Neuronal stem cell (in vitro differentiated cells): Measurements from ENCODE around the gene CTXN2.

Experiments
- DNase-seq: peaks from one replicate; pipeline ENCODE4 v3.0.0-alpha.2; 2013; ENCODE audit warnings: low spot score
- H2AFZ ChIP-seq: one replicate; pipeline ENCODE4 v1.6.1; 2013; ENCODE audit warnings: mild to moderate bottlenecking, low read length, inconsistent platforms
- H2AK5ac ChIP-seq: 2 replicates; pipeline ENCODE4 v1.6.1; 2013; ENCODE audit warnings: low read depth, mild to moderate bottlenecking, inconsistent platforms, low read length, moderate library complexity, mixed read lengths
- H2BK120ac ChIP-seq: 2 replicates; pipeline ENCODE4 v1.6.1; 2013; ENCODE audit warnings: low read depth, mild to moderate bottlenecking, inconsistent platforms, low read length, moderate library complexity, mixed read lengths
- H2BK12ac ChIP-seq: one replicate; pipeline ENCODE4 v1.6.1; 2013; ENCODE audit warnings: low read length, inconsistent platforms
- H2BK15ac ChIP-seq: 2 replicates; pipeline ENCODE4 v1.6.1; 2013; ENCODE audit warnings: mild to moderate bottlenecking, low read length, inconsistent platforms, mixed read lengths
- H2BK5ac ChIP-seq: one replicate; pipeline ENCODE4 v1.6.1; 2013; ENCODE audit warnings: inconsistent platforms, mild to moderate bottlenecking, low read length, moderate library complexity
- H3K14ac ChIP-seq: one replicate; pipeline ENCODE4 v1.6.1; 2013; ENCODE audit warnings: low read length, inconsistent platforms
- H3K18ac ChIP-seq: 2 replicates; pipeline ENCODE4 v1.6.1; 2013; ENCODE audit warnings: low read length, inconsistent platforms
- H3K23ac ChIP-seq: 2 replicates; pipeline ENCODE4 v1.6.1; 2013; ENCODE audit warnings: low read depth, mild to moderate bottlenecking, mixed read lengths, low read length, inconsistent platforms; ENCODE audit not compliant: poor library complexity
- H3K27ac ChIP-seq: replicated peaks from 3 replicates; pipeline ENCODE4 v1.5.1; 2013; ENCODE audit warnings: low read length, inconsistent platforms
- H3K27me3 ChIP-seq, 3 experiments: 2 replicates each; pipeline ENCODE4 v1.6.1; 2013; ENCODE audit warnings: low read length in 3 of 3, mild to moderate bottlenecking in 2 of 3, inconsistent platforms in 1 of 3, low read depth in 1 of 3, mixed read lengths in 1 of 3, moderate library complexity in 1 of 3; ENCODE audit not compliant: control insufficient read depth in 3 of 3, insufficient read depth in 3 of 3
- H3K36me3 ChIP-seq, 2 donors: replicated peaks in 1 of 2; 2 replicates each; pipeline ENCODE4 v1.6.1; 2013; ENCODE audit warnings: low read length in 2 of 2; ENCODE audit not compliant: control insufficient read depth in 2 of 2, insufficient read depth in 2 of 2
- H3K4ac ChIP-seq: 2 replicates; pipeline ENCODE4 v1.6.1; 2013; ENCODE audit warnings: inconsistent platforms, mild to moderate bottlenecking, low read length, moderate library complexity
- H3K4me1 ChIP-seq, 2 donors: 1 replicate in 1 of 2; 2 replicates in 1 of 2; pipeline ENCODE4 v1.6.1; 2013; ENCODE audit warnings: low read length in 2 of 2, low read depth in 1 of 2; ENCODE audit not compliant: control insufficient read depth in 2 of 2, insufficient read depth in 1 of 2
- H3K4me2 ChIP-seq: one replicate; pipeline ENCODE4 v1.6.1; 2013; ENCODE audit warnings: mild to moderate bottlenecking, low read length, inconsistent platforms; ENCODE audit not compliant: insufficient read depth, poor library complexity, severe bottlenecking
- H3K4me3 ChIP-seq, 2 donors: 2 replicates each; pipeline ENCODE4 v1.5.1; 2013; ENCODE audit warnings: low read length in 2 of 2, mild to moderate bottlenecking in 2 of 2, inconsistent platforms in 1 of 2, moderate library complexity in 1 of 2
- H3K79me1 ChIP-seq: one replicate; pipeline ENCODE4 v1.6.1; 2013; ENCODE audit warnings: low read depth, mild to moderate bottlenecking, inconsistent platforms, low read length, moderate library complexity
- H3K9ac ChIP-seq: one replicate; pipeline ENCODE4 v1.6.1; 2013; ENCODE audit warnings: mild to moderate bottlenecking, low read depth, low read length, inconsistent platforms; ENCODE audit not compliant: poor library complexity
- H3K9me3 ChIP-seq, 2 donors: replicated peaks in 1 of 2; 2 replicates each; pipeline versions ENCODE3 to v1.6.1; 2013; ENCODE audit warnings: low read length in 2 of 2, mild to moderate bottlenecking in 2 of 2, inconsistent platforms in 1 of 2, low read depth in 1 of 2, mixed read lengths in 1 of 2, moderate library complexity in 1 of 2; ENCODE audit not compliant: control insufficient read depth in 2 of 2, insufficient read depth in 1 of 2
- H4K8ac ChIP-seq: one replicate; pipeline ENCODE4 v1.6.1; 2013; ENCODE audit warnings: low read depth, mild to moderate bottlenecking, inconsistent platforms, low read length, moderate library complexity
- H4K91ac ChIP-seq: one replicate; pipeline ENCODE4 v1.6.1; 2013; ENCODE audit warnings: low read length, low read depth, mild to moderate bottlenecking, inconsistent platforms; ENCODE audit not compliant: poor library complexity
- WGBS, 2 donors: extraction: QIAGEN DNeasy Blood & Tissue Kit; methylation state at CpG; one replicate each; pipeline ENCODE4 v1.1.7; 2013; ENCODE audit warnings: missing lambda C conversion rate in 2 of 2, mixed read lengths in 1 of 2; ENCODE audit not compliant: insufficient read length in 2 of 2, insufficient replicate concordance in 1 of 2; ENCODE audit errors: extremely low coverage in 2 of 2; 5-methylcytosine and 5-hydroxymethylcytosine counted together

CTXN2 gene

DNA sequence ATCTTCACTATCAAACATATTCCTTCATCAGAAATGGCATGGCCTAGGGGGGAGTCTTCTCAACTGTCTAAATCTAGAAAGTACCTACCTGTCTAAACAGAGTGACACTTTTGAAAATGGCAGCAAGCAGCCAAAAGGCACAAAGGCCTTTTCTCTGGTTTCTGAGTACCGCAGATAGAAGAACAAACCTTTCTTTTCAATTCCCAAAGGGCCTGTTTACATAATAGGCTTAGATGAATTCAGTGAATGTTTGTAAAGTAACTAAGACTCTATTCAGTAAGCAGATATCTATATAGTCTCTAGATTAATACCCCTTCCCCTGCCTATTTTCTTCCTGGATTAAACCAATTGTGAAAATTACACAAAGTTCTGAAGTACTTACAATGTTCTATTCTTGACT is 20.5 kb upstream of the CTXN2 start:
- no peak overlapping the region for H3K27ac ChIP-seq
- H3K9me3 ChIP-seq = peaks cover 0 to 28% of the 10 kb centered on the region in 2 donors
- no peak overlapping the region for H4K8ac ChIP-seq
- no peak overlapping the region for H2AFZ ChIP-seq
- no CpG with 5 or more reads among the region's 1 CpG for WGBS, 2 donors
- H3K27me3 ChIP-seq = no peaks in the 10 kb centered on the region
- H3K14ac ChIP-seq = no peak overlapping the region
- no peak overlapping the region for H2AK5ac ChIP-seq
- peaks cover 0 to 1% of the 10 kb centered on the region in 2 donors for H3K4me1 ChIP-seq
- H2BK120ac ChIP-seq = no peak overlapping the region
- DNase-seq = no peak
- H3K79me1 ChIP-seq = no peaks in the 10 kb centered on the region
- H3K23ac ChIP-seq = no peak overlapping the region
- H3K4me2 ChIP-seq = no peak overlapping the region
- no peak overlapping the region for H4K91ac ChIP-seq
- peaks cover 1 to 50% of the 10 kb centered on the region in 2 donors for H3K36me3 ChIP-seq
- H3K18ac ChIP-seq = no peak overlapping the region
- no peak overlapping the region for H2BK5ac ChIP-seq
- no peak overlapping the region for H2BK12ac ChIP-seq
- no peak overlapping the region for H3K9ac ChIP-seq
- no peak overlapping the region for H2BK15ac ChIP-seq
- no peak overlapping the region for H3K4me3 ChIP-seq
- H3K4ac ChIP-seq = no peak overlapping the region

DNA sequence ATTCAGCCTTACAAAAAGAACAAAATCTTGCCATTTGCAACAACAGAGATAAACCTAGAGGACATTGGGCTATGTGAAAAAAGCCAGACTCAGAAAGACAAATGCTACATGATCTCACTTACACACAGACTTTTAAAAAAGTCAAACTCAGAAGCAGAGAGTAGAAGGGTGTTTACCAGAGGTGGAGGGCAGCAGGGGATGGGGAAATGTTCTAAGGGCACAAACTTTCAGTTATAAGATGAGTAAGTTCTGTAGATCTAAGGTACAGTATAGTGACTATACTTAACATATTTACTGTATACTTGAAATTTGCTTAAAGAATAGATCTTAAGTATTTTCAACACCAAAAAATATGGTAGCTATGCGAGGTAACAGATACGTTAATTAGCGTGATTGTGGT is 16.3 kb upstream of the CTXN2 start:
- H3K27ac ChIP-seq = no peak overlapping the region
- no peak overlapping the region for H3K9ac ChIP-seq
- H2BK5ac ChIP-seq = no peak overlapping the region
- H3K27me3 ChIP-seq = no peaks in the 10 kb centered on the region
- H3K4me1 ChIP-seq = peaks cover 4 to 7% of the 10 kb centered on the region in 2 donors
- H3K18ac ChIP-seq = no peak overlapping the region
- no peak overlapping the region for H2BK15ac ChIP-seq
- no peak overlapping the region for H4K91ac ChIP-seq
- WGBS, 2 donors = no CpG with 5 or more reads among the region's 3 CpGs
- H3K4ac ChIP-seq = no peak overlapping the region
- H3K4me2 ChIP-seq = no peak overlapping the region
- peaks cover 1 to 22% of the 10 kb centered on the region in 2 donors for H3K36me3 ChIP-seq
- no peak overlapping the region for H3K23ac ChIP-seq
- no peak overlapping the region for H2BK120ac ChIP-seq
- H2BK12ac ChIP-seq = no peak overlapping the region
- no peak overlapping the region for H3K14ac ChIP-seq
- H3K4me3 ChIP-seq = no peak overlapping the region
- H4K8ac ChIP-seq = no peak overlapping the region
- H3K79me1 ChIP-seq = peaks cover 3% of the 10 kb centered on the region
- no peak for DNase-seq
- no peak overlapping the region for H2AK5ac ChIP-seq
- H2AFZ ChIP-seq = no peak overlapping the region
- peaks cover 0 to 28% of the 10 kb centered on the region in 2 donors for H3K9me3 ChIP-seq

DNA sequence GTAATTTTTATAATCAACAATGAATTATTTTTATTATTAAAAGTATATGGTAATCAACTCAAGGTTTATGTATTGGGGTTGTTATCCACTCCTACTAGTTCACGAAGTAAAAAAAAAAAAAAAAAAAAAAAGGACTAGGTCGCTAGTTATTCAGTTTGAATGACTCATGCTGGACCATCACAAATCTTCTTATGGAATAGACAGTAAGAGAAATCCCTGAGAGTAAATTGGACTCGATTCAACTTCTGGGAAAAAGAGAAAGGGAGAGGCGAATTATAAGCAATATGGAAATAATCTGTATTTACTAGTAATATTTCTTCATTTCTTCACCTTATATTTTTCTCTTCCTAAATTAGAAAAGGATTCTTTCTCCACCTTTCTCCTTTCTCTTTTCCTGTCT is 15.4 kb upstream of the CTXN2 start:
- H3K9me3 ChIP-seq = peaks cover under 1 to 28% of the 10 kb centered on the region in 2 donors
- H3K9ac ChIP-seq = no peak overlapping the region
- H2BK120ac ChIP-seq = no peak overlapping the region
- H3K4me1 ChIP-seq = peaks cover 3 to 7% of the 10 kb centered on the region in 2 donors
- H2AK5ac ChIP-seq = no peak overlapping the region
- H3K18ac ChIP-seq = no peak overlapping the region
- no peak for DNase-seq
- H3K27ac ChIP-seq = no peak overlapping the region
- no peak overlapping the region for H3K14ac ChIP-seq
- H4K8ac ChIP-seq = no peak overlapping the region
- H2BK12ac ChIP-seq = no peak overlapping the region
- peaks cover 3% of the 10 kb centered on the region for H3K79me1 ChIP-seq
- WGBS, 2 donors = no CpG with 5 or more reads among the region's 4 CpGs
- H3K4me3 ChIP-seq = peak overlapping the region in 1 of 2 donors; percentile 55
- no peak overlapping the region for H2AFZ ChIP-seq
- H2BK15ac ChIP-seq = no peak overlapping the region
- H3K23ac ChIP-seq = no peak overlapping the region
- no peak overlapping the region for H3K4me2 ChIP-seq
- no peaks in the 10 kb centered on the region for H3K27me3 ChIP-seq
- H2BK5ac ChIP-seq = no peak overlapping the region
- no peak overlapping the region for H4K91ac ChIP-seq
- H3K4ac ChIP-seq = no peak overlapping the region
- H3K36me3 ChIP-seq = peaks cover 1 to 22% of the 10 kb centered on the region in 2 donors

DNA sequence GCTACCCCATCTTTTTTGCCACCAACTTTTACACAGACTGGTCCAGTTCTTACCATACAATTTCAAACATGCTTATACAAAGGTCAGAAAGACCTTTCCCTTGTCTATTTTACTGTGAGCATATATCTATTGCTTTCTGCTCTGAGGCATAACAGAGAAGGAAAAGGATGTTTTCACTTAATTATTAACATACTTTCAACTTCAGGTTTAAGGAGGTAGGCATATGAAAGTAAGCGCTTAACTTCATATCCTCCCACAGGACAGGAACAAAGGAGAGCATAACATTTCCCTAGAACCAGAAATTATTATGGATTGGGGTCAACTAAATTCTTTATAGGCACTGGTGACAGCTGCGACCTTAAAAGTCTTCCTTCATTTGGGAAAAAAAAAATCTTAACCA is 14.5 kb upstream of the CTXN2 start:
- Histone ChIP-seq H2AK5ac (no peak overlapping the region), H3K14ac (no peak overlapping the region), H3K9me3 (peaks cover 2 to 28% of the 10 kb centered on the region in 2 donors), H3K79me1 (peaks cover 3% of the 10 kb centered on the region), H2BK15ac (no peak overlapping the region), H2AFZ (peak overlapping the region; percentile 99), H4K8ac (no peak overlapping the region), H3K4ac (no peak overlapping the region), H4K91ac (no peak overlapping the region), H2BK12ac (no peak overlapping the region), H3K4me1 (peaks cover 3 to 7% of the 10 kb centered on the region in 2 donors), H3K23ac (no peak overlapping the region), H3K4me3 (peak overlapping the region in 1 of 2 donors; percentile 55), H3K36me3 (peaks cover 1 to 22% of the 10 kb centered on the region in 2 donors), H2BK5ac (no peak overlapping the region), H3K27me3 (no peaks in the 10 kb centered on the region), H3K4me2 (peak overlapping the region; percentile 43), H3K27ac (no peak overlapping the region), H2BK120ac (no peak overlapping the region), H3K18ac (no peak overlapping the region), H3K9ac (no peak overlapping the region)
- no peak for DNase-seq
- no CpG with 5 or more reads among the region's 2 CpGs for WGBS, 2 donors
